Stimulated activated CD8-positive, alpha-beta memory T cell treated with anti-CD3 and anti-CD28 coated beads, Interleukin-2, amount 100 ng/mL, for 1 hour (primary cell): ENCODE results near the gene METTL21A.
A peak's percentile ranks its signal among the peaks of the same experiment; 100 is the strongest.

Experiments used
- DNase-seq, 2 donors: peaks; one replicate each; pipeline ENCODE4 v3.0.0-alpha.2; 2020; ENCODE audit warnings: low read depth in 2 of 2

The METTL21A gene

DNA sequence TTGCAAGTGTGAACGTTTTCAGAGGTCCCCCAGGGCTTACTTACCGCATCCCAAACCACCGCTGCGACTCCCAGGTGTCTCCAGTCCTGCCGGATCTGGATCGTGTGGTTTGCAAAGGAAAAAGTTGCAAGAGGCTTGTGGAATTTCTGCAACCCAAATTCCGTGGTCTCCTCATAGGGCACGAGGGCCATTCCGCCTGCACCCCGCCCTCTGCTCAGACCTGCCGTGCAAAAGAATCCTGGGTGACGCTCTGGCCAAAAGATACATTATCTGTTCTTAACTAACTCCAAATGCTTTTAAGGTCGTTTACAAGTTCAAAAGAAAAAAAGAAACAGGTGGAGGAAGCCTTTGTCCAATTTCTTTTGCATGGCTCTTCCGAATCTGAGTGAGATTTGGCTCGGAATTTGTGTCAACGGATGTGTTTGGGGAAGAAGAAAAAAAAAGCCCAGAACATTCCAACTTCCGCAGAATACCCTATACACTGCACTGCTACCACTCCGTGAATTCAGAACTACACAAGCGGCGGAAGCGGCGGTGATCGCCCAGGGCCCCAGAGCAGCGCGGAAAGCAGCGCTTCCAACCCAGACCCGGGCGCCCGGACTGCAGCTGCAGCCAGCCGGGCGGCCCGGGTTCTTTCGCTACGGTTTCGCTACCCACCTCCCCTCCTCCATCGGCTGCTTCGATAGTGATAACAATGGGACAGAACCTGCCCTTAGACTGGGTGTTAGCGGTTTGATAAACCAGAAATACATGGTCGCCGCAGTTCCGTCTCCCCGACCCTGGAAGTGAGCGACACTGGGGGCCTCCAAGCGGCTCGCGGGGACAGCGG, 795 bp downstream of the METTL21A start:
- DNase-seq, result peak; percentile 44 to 48

DNA sequence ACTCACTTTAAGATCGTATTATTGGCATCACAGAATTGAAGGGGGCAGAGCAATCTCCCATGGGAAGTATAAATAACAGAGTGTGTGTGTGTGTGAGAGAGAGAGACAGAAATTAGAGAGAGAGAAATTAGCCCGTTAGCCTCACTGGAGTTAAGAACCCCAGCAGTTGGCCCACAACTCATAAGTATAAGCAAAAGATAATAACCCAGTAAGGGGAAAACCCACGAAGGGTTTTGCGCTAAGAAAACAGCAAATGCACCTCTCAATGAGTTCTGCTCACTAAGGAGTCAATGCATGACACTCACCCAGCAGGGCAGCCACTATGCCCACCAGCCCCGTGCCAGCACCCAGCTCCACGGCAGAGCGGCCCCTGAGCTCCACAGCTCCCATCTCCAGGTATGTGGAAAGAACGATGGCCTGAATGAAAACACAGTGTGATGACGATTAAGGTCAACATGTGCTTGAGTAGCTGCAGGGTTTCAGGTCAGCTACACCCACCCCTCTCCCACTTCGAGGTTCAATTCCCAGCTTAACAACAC, 3.6 kb downstream of the METTL21A start:
- DNase-seq, result no peak

- DNase-seq, result no peak
Observed at GRCh38 chr2:207619764-207620203, 5.4 kb downstream of the METTL21A start.

DNA sequence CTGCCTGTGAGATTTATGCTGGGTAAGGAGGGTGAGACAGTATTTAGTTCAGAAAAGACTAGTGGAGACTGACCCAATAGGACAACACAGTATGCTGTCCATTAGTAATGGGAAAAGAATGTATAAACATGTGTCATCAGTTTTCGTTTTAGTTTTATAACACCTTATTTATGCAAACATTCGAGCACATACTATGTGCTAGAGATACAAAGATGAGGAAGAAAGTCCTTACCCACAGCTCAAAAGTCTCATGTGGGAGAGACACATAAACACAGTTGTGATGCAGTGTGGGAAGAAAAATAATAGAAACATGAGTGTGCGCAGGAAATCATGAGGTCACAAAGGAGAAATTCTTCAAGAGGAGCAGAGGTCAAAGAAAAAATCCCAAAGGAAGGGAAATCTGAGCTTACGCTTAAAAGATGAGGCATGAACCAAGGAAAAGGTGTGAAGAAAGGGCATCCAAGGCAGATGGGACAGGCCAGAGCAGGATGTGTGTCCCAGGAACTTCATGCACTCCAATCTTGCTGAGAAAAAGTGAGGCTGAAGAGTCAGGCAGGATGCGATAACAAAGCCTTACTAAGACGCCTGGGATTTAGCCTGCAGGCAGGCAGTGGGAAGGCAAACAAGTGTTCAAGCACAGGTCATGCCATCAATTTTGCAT, 8.1 kb downstream of the METTL21A start:
- DNase-seq, result no peak

DNA sequence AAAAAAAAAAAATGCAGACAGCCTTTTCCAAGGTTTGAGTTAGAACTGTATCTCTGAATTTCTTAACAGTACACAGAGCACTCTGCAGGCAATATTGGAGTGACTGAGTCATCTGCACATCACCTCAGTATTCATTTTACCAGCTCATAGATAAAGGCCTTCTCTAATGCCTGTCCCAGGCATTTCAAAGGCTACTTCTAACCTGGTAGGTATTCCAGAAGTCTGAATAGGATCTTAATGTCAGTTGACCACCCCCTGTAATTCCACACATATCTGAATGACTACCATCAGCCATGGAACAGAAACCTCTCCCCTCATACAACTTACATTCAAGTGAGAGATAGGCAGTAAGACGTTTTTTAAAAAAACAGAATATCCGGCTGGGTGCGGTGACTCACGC, 9.0 kb downstream of the METTL21A start:
- DNase-seq, result no peak

- DNase-seq, result no peak
Observed at GRCh38 chr2:207614824-207615223, 10.4 kb downstream of the METTL21A start.

DNA sequence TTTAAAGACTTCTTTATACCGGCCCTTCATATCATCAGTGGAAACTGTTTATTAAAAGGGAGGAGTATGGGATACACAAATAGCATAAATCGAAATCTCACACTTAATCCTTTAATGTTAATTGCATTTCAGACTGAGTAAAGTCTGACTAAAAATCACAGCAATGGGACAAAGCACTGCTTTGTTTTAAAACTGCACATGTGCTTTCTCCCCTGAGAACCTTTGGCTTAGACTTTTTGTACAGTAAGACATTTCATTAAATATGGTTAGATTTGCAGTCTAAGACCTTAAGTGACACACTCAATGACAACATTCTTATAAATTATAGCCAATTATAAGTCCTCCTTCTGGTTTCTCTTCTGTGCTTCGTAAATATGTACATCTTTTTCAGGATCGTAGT, 12.5 kb downstream of the METTL21A start:
- DNase-seq, result no peak

DNA sequence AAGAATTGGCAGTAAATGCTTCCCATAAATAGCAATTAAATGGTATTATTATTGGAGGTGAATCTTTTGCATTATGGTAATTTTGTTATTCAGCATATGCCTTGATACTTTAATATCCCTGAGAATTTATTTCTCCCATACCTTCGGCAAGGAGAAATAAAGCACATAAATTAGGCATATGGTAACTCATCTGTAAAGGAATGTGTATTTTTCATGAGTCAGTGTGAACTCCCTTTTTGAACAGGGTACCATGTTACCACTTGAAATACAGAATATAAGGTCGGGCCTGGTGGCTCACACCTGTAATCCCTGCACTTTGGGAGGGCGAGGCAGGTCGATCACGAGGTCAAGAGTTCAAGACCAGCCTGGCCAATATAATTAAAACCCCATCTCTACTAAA, 18.4 kb downstream of the METTL21A start:
- no peak for DNase-seq

- DNase-seq, result no peak
Observed at GRCh38 chr2:207606399-207606798, 18.8 kb downstream of the METTL21A start.

DNA sequence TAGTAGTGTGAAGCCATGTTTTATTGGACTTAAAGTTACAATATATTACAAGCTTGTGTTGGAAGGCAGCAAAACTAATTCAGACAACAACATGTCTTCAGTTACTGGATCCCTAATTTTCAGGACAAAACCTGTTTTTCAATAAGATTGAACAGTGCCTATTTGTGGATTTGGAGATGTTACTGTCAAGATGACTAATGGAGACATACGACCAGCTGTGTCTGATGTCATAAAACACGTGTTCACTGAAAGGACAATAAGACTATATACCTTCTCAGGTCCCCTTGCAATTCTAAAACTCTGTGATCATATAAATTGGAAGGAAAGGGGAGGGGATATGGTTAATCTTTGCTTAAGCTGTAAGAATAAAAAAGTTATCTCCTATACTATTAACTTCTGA, 21.7 kb downstream of the METTL21A start:
- DNase-seq, result no peak

- DNase-seq, result no peak
Observed at GRCh38 chr2:207601774-207602173, 23.4 kb downstream of the METTL21A start.

DNA sequence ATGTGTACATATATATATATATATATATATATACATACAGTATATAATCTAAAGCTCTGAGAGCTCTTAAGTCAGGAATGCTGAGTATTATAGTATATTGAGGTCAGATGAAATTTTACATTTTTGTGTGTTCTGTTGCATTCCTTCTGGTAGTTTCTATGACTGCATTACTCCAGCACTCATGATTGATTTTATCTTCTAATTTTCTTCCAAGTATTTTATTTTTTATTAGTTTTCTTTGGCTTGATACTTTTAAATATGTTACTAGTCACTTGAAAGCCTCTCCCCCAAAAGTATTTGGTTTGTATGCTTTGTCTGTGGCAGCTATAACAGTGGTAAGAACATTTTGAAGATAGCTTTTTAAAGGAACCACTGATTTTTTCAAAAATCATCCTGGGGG, 25.0 kb downstream of the METTL21A start:
- no peak for DNase-seq

- DNase-seq, result no peak
Observed at GRCh38 chr2:207599636-207600035, 25.6 kb downstream of the METTL21A start.

DNA sequence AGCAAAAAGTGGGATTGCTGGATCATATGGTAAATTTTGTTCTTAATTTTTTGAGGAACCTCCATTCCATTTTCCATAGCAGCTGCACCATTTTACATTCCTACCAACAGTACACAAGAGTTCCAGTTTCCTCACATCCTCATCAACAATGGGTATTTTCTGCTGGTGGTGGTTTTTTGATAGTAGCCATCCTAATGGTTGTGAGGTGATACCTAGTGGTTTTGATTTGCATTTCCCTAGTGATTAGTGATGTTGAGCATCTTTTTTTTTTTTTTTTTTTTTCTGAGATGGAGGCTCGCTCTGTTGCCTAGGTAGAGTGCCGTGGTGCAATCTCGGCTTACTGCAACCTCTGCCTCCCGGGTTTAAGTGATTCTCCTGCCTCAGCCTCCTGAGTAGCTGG, 30.5 kb downstream of the METTL21A start:
- no peak for DNase-seq

- DNase-seq, result no peak
Observed at GRCh38 chr2:207594264-207594663, 30.9 kb downstream of the METTL21A start.

DNA sequence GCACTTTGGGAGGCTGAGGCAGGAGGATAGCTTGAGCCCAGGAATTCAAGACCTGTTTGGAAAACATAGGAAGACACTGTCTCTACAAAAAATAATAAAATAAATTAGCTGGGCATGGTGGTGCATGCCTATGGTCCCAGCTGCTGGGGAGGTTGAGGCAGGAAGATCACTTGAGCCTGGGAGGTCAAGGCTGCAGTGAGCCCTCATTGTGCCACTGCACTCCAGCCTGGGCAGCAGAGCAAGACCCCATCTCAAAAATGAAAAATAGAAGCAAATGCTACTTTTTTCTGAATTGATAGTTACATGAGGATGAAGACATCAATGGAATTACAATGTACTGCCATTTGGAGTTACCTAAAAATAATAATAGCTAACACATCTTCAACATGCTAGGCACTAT, 31.9 kb downstream of the METTL21A start:
- DNase-seq, result no peak

GRCh38 chr2:207589143-207589542, 36.1 kb downstream of the METTL21A start:
- no peak for DNase-seq

- no peak for DNase-seq
Observed at GRCh38 chr2:207587305-207587704, 37.9 kb downstream of the METTL21A start.

- no peak for DNase-seq
Observed at GRCh38 chr2:207584952-207585351, 40.2 kb downstream of the METTL21A start.

- no peak for DNase-seq
Observed at GRCh38 chr2:207571370-207571769, 53.8 kb downstream of the METTL21A start.

- DNase-seq, result no peak
Observed at GRCh38 chr2:207567671-207568070, 57.5 kb downstream of the METTL21A start.

- no peak for DNase-seq
Observed at GRCh38 chr2:207565736-207566500, 59.3 kb downstream of the METTL21A start.
